ENCODE data around the gene ULK4.

DNA sequence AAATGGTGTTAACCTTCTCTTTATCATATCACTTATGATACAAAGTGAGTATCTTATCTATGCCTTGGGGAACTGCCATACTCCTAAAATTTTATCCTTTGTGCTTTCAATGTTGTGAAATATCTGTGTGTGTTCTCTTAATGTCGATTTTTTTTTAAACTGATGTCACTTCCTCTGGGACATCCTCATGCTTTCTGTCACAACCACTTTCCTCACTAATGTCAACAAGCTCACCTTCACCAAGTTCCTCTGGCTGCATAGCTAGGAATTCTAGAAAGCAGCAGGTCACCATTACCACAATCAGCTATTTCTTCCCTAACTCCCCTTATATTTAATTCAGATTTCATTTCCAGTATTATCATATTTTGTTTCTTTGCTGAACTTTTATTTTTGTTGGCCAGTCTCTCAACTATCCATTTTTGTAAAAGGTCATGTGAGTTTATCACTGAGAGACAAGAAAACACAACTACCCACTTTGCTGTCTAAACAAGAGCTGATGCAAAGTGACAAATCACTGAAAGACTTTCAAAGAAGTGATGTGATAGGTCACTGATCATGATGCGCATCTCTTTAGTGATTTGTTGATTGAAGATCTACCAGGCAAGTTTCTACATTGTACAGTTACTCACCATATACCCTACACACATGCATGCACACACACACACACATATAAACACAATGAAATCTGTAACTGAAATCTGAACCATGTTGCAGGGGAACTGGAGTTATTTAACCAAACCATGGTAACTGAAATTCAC is 369.0 kb downstream of the ULK4 start:
- TF ChIP-seq CTCF (IDR thresholded peaks at IDR 0.05) (no peak), POLR2A (IDR thresholded peaks at IDR 0.05) (no peak)
